ENCODE data around the gene NTRK3.

NTRK3 gene

GRCh38 chr15:88179562-88179961 lies 77.0 kb downstream of the NTRK3 start:
- no peak for DNase-seq (ENCODE audit: low spot score)

GRCh38 chr15:88178631-88179030 lies 77.9 kb downstream of the NTRK3 start:
- DNase-seq (ENCODE audit: low spot score), result no peak

GRCh38 chr15:88177451-88177850 lies 79.1 kb downstream of the NTRK3 start:
- no peak for DNase-seq (ENCODE audit: low spot score)

GRCh38 chr15:88174571-88174970 lies 82.0 kb downstream of the NTRK3 start:
- DNase-seq (ENCODE audit: low spot score), result no peak

GRCh38 chr15:88166082-88166993 lies 90.2 kb downstream of the NTRK3 start:
- DNase-seq (ENCODE audit: low spot score), result no peak

- DNase-seq (ENCODE audit: low spot score), result no peak
Measured at GRCh38 chr15:88161636-88162035, 94.9 kb downstream of the NTRK3 start.

- DNase-seq (ENCODE audit: low spot score), result no peak
Measured at GRCh38 chr15:88155310-88155709, 101.2 kb downstream of the NTRK3 start.

GRCh38 chr15:88152672-88153071 lies 103.9 kb downstream of the NTRK3 start:
- no peak for DNase-seq (ENCODE audit: low spot score)

GRCh38 chr15:88147760-88148159 lies 108.8 kb downstream of the NTRK3 start:
- DNase-seq (ENCODE audit: low spot score), result no peak

GRCh38 chr15:88144921-88145653 lies 111.5 kb downstream of the NTRK3 start:
- DNase-seq (ENCODE audit: low spot score), result no peak

GRCh38 chr15:88142121-88142520 lies 114.4 kb downstream of the NTRK3 start:
- DNase-seq (ENCODE audit: low spot score), result no peak

GRCh38 chr15:88141269-88141889 lies 115.2 kb downstream of the NTRK3 start:
- DNase-seq (ENCODE audit: low spot score), result no peak

- DNase-seq (ENCODE audit: low spot score), result no peak
Measured at GRCh38 chr15:88140398-88140797, 116.1 kb downstream of the NTRK3 start.

- no peak for DNase-seq (ENCODE audit: low spot score)
Measured at GRCh38 chr15:88139936-88140335, 116.6 kb downstream of the NTRK3 start.

- no peak for DNase-seq (ENCODE audit: low spot score)
Measured at GRCh38 chr15:88133795-88134194, 122.7 kb downstream of the NTRK3 start.

- no peak for DNase-seq (ENCODE audit: low spot score)
Measured at GRCh38 chr15:88132499-88132898, 124.0 kb downstream of the NTRK3 start.

- DNase-seq (ENCODE audit: low spot score), result no peak
Measured at GRCh38 chr15:88131937-88132336, 124.6 kb downstream of the NTRK3 start.

- DNase-seq (ENCODE audit: low spot score), result no peak
Measured at GRCh38 chr15:88127432-88127790, 129.1 kb downstream of the NTRK3 start.

GRCh38 chr15:88126695-88127431 lies 129.7 kb downstream of the NTRK3 start:
- no peak for DNase-seq (ENCODE audit: low spot score)

GRCh38 chr15:88125576-88125975 lies 131.0 kb downstream of the NTRK3 start:
- no peak for DNase-seq (ENCODE audit: low spot score)

GRCh38 chr15:88124199-88124598 lies 132.3 kb downstream of the NTRK3 start:
- DNase-seq (ENCODE audit: low spot score), result no peak

- DNase-seq (ENCODE audit: low spot score), result no peak
Measured at GRCh38 chr15:88121968-88122530, 134.5 kb downstream of the NTRK3 start.

All from CD4-positive, alpha-beta T cell treated with Interleukin-15 for 4 hours (primary cell).